NCI-H446 (cell line): ENCODE data around the gene OLFML1.
A peak's percentile ranks its signal among the peaks of the same experiment; 100 is the strongest.

Source experiments
- DNase-seq, 2 experiments: peaks; one replicate each; lab custom pipeline; 2025; lab: John Stamatoyannopoulos, UW

OLFML1 gene

DNA sequence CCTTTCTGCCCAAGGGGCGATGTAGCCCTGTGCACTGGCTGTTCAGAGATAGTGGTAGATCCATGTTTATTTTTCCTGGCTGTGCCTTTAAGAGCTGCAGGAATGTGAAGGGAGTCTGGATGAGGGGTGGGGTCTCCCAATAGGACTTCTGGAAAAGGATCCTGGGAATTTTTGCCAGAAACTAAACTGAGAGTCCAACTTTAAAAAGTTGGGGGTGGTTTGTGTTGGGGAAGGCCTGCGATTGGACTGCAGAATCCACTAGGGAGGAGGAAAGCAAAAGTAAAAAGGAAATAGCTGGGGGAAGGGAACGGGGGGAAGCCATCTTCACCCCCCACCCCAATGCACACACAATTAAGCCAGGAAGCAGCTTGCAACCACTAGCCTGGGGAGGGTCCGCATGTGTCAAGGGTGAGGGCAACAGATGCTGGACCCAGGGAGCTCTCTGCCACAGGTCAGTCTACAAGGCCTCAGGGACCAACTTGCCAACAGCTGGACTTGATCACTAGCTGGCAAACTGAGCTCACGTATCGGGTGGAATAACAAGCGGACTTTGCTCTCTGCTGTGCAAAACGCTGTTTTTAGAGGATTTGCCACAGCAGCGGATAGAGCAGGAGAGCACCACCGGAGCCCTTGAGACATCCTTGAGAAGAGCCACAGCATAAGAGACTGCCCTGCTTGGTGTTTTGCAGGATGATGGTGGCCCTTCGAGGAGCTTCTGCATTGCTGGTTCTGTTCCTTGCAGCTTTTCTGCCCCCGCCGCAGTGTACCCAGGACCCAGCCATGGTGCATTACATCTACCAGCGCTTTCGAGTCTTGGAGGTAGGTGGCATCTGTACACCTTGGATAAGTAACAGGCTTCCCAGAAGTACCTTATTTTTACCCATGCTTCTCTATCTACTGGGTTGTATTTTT lies at the start of gene OLFML1:
Gene OLFML1, plus strand, starts transcription at position 321 of the 912 bp plus-strand sequence. Its CDS starts 370 bp downstream, at position 691.
- DNase-seq = no peak

DNA sequence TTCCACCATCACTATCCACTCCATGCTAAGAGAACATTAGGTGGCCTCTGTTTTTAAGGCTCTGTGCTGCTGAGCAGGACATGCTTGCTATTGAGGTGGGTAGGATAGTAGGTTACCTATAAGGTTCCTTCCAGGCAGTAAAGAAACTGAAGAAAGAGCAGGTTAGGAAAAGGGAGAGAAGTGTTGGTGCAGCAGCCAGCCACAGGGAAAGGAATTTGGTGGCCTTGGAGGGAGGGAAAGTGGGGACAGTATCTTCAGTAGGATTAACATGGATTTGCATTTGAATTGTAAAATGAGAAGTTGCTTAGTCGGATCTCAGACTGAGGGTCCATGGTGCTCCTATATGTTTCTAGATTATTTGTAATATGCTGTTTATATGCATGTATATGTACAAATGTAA lies 49.2 kb upstream of the OLFML1 start:
- no peak for DNase-seq

DNA sequence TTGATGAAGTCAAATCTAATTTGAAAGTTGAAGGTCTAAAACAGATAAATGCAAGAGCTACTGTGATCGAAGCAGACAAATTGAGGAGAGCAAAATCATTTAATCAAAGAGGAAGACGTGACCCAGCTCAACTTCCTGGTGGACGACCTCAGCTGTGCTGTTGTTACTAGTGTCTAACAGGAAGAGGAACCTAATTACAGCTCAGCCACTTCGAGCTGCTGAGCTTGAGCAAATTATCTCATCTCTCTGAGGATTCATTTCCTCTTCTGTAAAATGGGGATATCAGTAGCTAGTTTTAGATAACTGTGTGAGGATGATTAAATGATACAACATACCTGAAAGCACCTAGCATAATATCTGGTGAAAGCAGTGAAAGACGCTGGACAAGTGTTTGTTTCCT lies 48.6 kb upstream of the OLFML1 start:
- DNase-seq = no peak

DNA sequence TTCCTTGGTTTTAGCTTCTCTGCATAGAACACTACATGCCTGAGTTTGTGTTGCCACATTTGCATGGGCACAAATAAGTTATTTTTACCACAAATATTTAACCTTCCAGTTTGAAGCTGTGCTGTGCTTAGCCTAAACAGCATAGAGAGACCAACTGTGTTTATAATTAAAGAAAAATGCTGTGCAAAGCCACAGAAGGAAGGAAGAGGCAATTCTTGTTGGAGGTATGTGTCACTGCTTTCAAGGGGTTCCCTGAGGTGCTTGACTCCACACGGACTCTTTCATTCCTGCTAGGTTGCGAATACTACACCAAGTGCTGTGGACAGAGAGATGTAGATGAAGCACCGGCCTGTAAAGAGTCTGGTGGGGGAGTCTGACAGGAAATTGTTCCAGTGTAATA lies 47.6 kb upstream of the OLFML1 start:
- no peak for DNase-seq

DNA sequence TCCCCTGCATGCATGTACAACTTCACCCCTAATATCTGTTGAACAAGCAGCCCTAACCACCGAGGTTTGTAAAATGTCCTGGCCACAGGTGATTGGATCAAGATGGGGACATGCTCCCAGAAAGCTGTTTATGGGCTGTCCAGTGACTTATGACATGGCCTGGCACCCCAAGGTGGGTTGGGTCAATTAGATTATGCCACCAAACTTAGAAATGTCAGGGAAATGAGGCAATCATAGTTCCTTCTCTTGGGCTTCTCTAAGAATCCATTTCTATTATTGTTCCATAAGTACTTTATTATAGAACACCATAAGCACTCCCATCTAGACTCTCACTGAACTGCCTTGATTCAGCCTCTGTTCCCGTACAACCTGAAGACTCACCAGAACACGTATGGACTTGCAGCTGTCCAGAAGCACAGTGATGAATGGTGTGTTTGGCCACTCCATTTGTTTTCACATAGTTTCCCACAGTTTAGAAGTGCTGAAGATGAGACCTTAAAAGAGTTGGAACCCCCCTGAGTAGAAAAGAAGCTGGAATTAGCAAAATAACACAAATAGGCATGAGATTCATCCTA lies 45.5 kb upstream of the OLFML1 start:
- no peak for DNase-seq

DNA sequence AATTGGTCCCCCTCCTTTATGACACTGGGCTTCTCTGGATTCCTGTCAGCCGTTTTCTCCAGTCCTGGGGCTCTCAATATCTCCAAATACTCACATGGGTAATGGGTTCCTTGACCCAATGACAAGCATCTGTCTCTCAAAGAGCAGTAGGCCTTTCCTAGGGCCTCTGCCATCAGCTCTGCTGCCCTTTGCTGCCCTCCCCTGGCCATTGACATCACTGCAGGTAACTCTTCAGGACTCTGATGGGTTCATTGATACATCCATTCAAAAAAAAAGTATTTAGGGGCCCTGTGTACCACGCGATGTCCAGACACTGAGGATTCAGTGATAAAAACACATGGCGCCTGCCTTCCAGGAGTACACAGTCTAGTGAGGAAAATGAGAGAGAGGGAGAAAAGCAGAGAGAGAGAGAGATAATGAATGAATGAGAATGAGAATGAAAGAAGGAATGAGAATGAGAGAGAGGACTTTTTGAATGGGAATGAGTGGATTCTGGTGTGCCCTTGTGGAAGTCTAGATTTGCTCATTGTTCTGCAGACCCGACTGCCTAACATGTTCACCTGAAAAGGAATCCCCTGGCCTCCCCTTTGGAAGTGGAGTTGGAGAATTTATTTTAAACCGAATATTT lies 42.6 kb upstream of the OLFML1 start:
- peak; percentile 15 to 64 for DNase-seq

DNA sequence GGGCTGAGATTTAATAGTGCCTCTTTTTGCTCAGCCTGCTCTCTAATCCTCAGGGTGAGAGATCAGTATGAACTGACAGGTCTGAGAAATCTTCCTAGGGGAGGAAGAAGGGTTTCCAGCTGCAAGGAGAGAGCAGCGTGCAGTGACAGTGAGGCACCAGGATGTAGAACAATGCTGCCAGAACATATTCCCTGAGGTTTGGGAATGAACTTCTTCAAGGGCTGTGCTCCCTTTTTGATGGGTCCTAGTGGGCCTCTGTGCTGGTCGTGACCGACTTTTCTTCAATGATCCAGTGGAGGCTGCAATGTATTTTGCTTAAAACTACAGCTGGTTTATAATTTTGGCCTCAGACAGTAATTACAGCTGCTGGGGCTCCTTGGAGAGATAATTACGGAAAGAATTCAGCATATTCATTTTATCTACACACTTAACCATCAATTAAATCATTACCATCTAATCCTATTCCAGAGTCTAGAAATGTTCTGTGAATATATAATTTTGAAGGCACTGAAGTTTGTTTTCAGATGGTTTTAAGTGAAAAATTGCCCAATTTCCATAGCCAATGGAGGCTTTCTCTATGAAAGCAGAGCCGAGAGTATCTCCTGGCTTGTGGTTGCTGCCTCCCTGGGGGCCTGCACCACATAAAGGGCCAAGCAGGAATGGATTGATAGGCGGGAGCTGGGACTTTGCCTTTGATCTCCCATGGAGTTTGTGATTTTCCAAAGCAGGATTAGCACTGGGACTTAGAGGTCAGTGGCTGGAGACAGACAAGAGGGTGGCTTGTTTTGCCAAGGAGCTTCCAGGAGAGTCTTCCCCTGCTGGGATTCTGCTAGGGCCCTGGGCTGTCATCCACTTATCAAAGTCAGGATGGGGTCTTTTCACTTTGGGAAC lies 41.0 kb upstream of the OLFML1 start:
- no peak for DNase-seq

DNA sequence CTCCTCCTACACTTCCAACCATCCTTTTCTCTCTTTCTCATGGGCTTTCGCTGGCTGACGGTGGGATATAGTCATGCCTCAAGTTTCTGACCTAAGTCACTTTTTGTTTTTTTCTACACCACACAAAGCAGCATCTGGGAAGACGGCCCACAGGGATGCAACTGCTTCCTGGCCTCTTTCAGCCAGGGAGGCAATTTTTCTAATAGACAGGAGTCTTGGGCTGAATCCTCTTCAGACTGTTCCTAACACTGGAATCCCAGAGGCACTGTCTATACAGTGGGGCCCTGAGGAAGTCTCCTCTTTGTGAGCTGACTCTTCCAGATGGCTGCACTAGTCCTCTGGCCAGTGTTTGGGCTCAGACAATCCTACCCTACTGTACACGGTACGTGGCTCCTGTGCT lies 39.7 kb upstream of the OLFML1 start:
- no peak for DNase-seq

DNA sequence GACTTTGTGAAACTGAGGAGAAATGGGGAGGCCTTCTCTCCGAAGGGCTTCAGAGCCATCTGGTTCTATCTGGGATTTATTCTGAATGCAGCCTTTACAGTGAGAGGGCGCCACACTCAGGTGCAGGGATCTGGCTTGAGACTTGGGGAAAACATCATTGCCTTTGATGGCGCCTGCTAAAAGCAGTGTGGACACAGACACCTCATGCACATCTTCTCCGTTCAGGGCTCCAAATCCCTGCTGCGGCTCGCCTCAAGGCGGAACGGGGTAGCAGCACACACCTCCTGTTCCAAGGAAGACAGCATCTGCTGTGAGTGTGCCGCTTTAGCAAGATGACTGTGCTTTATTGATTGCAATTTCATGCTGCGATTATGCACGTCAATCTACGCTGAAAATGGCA lies 37.1 kb upstream of the OLFML1 start:
- no peak for DNase-seq

DNA sequence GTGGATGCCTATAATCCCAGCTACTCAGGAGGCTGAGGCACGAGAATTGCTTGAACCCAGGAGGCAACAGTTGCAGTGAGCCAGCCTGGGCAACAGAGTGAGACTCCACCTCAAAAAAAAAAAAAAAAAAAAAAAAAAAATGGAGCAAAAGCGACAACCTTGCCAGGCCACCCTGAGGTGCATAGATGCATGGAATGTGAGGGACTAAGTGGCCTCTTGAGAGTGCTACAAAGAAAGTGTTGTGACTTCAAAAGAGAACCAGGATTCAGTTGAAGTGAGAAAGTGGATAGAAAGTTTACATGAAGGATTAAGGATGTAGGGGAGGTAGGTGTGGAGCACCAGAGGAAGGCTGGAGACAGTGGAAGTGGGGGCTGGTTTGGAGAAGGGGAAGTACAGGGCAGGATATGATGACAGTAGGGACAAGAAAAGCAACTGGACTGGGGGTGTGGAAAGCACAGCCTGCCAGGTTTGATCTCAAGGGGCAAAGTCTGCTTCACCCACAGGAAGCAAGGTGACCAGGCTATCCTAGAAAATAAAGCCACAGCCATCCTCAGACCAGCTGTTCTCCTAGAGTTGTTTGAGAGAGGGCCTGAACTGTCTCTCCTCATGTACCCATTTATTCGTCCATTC lies 36.0 kb upstream of the OLFML1 start:
- DNase-seq = no peak

DNA sequence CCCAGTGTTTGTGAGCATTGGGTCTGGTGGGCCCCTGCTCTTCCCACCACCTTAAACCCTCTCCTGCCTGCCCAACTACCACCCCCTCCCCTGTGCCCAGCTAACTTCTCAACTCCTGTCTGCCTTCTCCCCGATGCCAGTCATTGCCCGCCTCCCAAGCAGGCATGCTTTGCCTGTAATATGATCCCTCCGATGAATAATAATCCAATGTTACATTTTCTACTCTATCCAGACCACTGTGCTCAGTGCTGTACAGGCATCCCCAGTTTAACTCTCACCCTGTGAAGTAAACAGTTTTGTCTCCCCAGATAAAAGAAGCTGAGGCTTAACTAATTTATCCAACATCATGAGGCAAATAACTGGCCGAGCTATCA lies 35.5 kb upstream of the OLFML1 start:
- DNase-seq = no peak

DNA sequence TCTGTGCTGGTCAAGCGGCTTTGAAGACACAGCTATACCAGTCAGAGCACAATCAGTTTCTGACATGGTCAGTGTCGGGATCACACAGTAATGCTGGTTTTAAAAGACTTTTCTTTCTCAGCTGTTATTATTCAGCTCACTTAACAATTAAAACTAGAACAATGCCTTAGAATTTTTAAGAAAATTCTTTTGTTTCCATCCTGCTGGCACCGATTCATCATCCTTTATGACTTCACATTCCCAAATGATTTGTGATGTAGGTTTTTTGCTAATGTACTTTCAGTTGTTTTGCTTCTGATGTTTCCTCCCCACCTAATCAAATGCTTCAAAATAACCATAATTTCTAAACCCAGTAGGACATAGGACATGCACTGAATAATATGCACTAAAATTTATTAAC lies 34.5 kb upstream of the OLFML1 start:
- DNase-seq = no peak

DNA sequence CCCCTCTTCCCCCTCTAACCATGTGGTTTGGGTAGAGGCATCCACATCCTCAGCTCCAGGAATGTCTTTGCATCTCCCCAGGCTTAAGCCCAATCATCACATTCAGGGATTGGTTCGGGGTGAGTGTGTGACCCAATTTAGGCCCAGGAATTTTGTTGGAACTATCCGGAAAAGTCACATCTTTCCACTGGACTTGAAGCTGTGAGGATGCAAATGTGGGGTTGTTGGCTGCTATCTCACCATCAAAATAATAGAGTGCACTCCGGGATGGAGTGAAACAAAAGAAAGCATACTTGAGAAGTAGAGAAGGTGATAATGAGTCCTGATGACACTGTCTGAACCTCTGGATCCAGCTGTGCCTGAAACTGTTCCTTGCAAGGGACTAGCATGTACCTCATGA lies 33.8 kb upstream of the OLFML1 start:
- DNase-seq = no peak

DNA sequence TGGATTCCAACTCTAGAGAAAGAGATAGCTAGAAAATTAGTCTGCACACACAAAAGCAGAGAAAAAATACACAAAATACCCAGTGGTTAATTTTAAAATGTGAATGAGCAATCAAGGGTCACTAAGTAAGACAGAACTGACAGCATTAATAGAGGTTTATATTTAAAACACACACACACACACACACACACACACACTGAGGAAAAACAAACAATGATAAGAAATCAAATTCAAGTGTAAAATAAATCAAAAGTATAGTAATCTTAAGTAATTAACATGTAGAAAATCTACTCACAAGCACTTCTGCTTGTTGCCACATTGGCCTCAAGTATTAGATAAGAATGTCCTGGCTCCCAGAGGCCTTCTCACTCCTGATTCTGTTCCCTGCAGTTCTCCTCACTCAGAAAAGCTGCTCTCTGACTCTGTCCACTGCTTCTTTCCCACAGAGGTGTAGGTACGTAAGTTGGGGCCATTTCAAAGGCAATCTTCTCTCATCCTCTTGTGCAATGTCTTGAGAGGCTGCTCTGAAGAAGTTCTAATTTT lies 33.3 kb upstream of the OLFML1 start:
- DNase-seq = no peak

DNA sequence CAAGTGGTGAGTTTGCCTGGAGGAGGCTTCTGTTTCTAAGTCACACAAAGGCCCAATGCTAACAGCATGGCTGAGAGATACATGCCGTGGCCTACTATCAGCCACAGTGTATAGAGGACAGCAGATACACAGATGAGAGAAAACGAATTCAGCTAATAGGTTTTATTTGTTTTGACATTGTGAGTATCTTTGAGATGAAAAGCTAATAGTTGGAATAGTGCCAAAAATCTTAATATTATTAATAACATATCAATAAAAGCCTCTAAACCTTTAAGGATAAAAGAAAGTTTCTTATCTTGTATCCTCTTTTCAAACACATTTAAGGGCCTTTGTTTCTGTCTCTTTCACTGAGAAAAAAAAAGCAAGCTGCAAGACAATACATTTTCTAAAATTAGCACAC lies 30.5 kb upstream of the OLFML1 start:
- DNase-seq = no peak

DNA sequence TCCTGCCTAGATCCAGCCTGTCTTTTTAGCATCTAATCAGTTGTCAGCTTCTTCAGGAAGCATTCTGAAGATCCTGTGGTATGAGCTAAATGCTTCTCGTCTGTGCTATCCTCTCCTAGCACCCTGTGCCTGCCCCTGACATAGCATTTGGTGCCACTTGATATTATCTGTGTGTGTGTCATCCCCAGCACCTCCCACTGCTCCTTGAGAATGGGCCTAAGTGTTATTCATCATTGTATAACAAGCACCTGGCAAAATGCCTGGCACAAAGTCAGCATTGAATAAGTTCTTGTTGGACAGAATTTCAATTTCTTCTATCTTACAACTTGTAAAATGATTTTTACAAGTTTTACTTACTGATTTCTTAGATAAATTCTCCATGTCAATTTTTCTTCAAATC lies 28.1 kb upstream of the OLFML1 start:
- peak in 1 of 2 experiments; percentile 17 for DNase-seq

DNA sequence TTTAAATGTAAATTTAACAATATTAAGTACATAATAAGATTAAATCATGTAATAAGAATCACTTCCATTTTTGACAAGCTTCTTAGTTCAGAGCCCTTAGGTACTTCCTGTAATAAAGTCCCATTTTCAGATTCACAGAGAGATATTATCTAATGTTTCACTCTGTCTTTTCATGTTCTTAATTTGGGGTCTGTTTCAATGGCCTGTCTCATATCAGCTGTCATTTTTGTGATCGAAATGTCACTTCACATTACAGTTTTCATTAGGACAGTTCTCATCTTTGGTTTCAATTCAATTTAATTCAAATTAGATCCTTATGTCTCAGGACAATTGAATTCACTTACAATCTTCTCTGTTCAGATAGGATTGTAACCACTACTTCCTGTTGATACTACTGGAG lies 22.6 kb upstream of the OLFML1 start:
- DNase-seq = no peak

DNA sequence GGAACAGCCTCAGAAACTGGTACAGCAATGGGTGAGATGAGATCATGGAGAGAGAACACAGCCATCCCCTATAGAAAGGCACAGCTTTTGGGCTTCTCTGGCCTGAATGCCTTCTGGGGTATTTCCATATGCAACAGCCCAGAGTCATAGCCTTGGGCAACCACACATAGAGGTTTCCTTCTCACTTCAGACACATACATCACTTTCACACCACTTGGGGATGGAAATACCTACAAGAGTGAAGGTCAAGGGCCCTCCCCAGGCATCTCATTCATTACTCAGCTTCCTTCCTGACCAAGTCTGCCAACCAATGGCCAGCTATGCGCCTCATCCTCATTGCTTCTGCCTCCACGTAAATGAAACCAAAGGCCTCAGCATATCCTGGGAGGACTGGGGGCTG lies 17.7 kb upstream of the OLFML1 start:
- no peak for DNase-seq

DNA sequence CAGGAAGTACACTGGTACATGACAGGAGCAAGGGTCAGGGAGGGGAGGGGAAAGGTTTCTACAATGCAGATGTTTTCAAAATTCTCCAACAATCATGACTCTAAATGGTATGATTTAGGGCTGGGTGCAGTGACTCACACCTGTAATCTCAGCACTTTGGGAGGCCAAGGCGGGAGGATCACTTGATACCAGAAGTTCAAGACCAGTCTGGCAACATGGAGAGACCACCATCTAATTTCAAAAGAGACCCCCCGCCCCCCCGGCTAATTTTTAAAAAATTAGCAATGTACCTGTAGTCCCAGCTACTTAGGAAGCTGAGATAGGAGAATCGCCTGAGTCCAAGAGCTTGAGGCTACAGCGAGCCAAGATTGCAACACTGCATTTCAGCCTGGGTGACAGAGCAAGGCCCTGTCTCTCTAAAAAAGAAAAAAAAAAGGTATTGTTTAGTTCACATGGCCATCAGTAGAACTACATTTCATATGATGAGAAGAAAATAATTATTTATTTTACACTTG lies 15.9 kb upstream of the OLFML1 start:
- no peak for DNase-seq

DNA sequence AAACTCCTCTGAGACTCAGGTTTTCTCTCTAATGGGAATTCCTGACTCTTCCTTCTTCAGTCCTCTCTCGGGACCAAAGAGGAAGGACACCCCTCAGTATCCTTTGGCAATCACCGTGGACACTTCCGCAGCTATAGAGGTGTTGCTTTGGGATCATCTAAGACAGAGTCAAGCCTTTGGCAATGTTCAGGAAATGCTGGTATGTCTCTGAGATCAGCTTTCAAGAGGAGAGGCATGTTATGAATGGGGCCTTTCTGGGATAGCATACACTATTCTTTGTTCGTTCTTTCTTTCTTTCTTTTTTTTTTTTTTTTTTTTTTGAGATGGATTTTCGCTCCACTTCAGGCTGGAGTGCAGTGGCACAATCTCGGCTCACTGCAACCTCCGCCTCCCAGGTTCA lies 14.2 kb upstream of the OLFML1 start:
- no peak for DNase-seq

DNA sequence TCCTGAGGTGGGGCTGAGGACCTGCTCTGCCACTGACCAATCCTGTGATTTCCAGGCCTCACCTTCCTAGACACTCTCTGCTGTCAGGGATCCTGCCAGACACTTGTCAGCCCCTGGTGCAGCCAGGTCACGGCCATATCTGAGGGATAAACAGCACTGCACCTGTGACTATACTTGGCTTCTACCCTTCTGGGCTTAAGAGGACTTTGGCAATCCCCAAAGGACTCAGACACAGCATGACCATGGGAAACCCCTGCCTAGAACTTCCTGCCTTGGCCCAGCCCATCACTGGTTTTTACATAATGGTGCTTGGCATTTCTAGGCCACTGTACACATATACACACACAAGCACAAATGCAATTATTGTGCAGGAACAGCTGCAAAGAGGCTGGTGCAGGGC lies 11.6 kb upstream of the OLFML1 start:
- no peak for DNase-seq
